ENCODE data around the gene RASL12. TPM values are rescaled to one million over a fixed set of nuclear protein-coding genes. Genes with fewer than 3 reads are reported as not detected.

The RASL12 gene
- total RNA-seq, 1 donor from 2014 or later, result 1.5 TPM

DNA sequence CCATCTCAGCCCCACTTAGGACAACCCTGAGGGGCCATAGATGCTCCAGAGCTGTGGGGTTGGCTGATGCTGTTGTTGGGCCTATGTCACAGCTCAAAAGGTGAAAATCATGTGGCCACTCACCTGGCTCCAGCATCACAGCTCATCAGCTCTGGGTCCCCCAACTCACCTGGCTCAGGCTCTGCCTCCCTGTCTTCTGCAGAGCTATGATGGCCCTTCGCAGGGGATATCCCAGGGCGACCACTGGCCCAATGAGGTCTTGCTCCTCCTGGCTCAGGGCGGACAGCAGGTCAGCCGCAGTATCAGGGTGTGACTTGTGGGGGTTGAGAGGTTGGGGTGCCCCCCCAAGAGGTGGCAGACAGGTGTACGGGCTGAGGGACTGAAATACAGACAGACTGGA, 31.5 kb upstream of the RASL12 start:
- H3K36me3 Mint-ChIP-seq (ENCODE audit: low read depth), result peaks cover 15% of the 10 kb centered on the region
- no peaks in the 10 kb centered on the region for H3K27me3 Mint-ChIP-seq (ENCODE audit: low read depth)
- H3K4me1 Mint-ChIP-seq, result peaks cover 5% of the 10 kb centered on the region
- no peaks in the 10 kb centered on the region for H3K9me3 Mint-ChIP-seq
- TF ChIP-seq, protein P1, sequence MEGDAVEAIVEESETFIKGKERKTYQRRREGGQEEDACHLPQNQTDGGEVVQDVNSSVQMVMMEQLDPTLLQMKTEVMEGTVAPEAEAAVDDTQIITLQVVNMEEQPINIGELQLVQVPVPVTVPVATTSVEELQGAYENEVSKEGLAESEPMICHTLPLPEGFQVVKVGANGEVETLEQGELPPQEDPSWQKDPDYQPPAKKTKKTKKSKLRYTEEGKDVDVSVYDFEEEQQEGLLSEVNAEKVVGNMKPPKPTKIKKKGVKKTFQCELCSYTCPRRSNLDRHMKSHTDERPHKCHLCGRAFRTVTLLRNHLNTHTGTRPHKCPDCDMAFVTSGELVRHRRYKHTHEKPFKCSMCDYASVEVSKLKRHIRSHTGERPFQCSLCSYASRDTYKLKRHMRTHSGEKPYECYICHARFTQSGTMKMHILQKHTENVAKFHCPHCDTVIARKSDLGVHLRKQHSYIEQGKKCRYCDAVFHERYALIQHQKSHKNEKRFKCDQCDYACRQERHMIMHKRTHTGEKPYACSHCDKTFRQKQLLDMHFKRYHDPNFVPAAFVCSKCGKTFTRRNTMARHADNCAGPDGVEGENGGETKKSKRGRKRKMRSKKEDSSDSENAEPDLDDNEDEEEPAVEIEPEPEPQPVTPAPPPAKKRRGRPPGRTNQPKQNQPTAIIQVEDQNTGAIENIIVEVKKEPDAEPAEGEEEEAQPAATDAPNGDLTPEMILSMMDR (conservative IDR thresholded peaks at IDR 0.05), result no peak
- no peak for DNase-seq (ENCODE audit: low read depth, low spot score)
- H3K27ac Mint-ChIP-seq (ENCODE audit: unreplicated experiment), result no peak overlapping the region
- H3K4me3 Mint-ChIP-seq, result no peak overlapping the region

DNA sequence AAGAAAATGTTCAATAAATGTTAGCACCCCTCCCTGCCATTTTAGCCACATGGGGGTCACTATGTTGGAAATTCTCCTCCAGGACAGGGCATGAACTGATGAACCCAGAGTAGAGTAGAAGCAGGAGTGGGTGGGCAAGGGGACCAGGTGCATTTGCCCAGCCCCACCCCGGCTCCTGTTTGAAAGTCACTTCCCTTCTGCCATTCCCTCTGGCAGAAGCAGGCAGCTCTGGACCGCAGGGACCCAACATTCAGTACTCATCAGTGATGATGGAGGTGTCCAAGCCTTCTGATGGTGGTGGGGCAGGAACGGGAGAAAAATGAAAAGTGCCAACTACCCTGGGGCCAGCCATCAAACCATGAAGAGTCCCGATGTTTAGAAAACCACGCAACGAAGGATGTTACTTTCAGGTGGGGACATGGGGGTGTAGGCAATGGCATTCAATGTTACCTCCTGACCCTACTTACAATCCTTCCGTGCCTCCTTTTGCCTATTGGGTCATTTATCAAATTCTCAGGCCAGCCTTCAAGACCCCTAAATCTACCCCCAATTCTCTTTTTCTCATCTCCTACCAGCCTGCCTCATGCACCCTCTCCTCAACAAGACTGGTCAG, 30.0 kb upstream of the RASL12 start:
- no peak for DNase-seq (ENCODE audit: low read depth, low spot score)
- Mint-ChIP-seq H3K36me3 (ENCODE audit: low read depth) (peaks cover 15% of the 10 kb centered on the region), H3K9me3 (no peaks in the 10 kb centered on the region), H3K27me3 (ENCODE audit: low read depth) (no peaks in the 10 kb centered on the region), H3K27ac (ENCODE audit: unreplicated experiment) (no peak overlapping the region), H3K4me1 (peaks cover 9% of the 10 kb centered on the region), H3K4me3 (no peak overlapping the region)
- TF ChIP-seq, protein P1 (conservative IDR thresholded peaks at IDR 0.05), result no peak

DNA sequence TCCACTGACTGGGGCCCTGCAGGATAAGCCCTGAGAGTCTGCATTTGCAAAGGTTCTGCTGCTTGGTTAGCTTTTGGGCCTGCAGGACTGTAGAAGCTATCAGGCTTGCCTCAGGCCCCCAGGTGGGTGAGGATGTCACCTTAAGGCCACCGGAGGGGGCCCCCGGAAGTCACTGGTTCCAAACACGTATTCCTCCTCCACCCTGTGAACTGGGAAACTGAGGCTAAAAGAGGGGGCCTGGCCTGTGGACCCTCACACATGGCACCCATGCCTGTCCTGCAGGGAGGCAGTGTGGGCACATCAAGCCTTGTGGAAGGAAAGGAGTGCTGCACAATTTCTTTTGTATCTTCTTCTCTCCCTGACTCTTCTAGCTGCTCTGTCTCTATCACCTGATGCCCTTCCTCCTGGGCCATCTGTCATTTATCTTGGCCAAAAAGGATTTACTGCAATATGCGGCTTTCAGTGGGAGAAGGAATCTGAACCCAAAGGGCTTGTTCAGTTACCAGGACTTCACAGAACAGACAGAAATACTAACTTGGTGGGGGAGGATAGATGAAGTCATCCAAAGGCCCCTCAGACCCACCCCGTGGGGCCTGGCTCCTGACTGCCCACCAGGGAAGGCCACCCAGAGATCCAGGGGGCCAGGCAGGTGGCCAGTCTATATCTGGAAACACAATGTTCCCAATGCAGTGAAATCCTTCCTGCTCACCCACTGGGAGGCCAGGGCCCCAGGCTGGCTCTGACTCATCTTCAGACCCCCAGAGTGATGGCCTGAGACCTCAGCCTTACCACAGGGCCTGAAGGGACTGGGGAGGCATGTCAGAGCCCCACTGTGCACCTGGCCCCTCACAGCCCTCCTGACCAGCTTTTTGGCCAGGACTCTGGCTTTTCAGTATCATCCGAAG, 28.9 kb upstream of the RASL12 start:
- Mint-ChIP-seq H3K36me3 (ENCODE audit: low read depth) (peaks cover 15% of the 10 kb centered on the region), H3K4me1 (peaks cover 8% of the 10 kb centered on the region), H3K27me3 (ENCODE audit: low read depth) (no peaks in the 10 kb centered on the region), H3K4me3 (no peak overlapping the region), H3K9me3 (no peaks in the 10 kb centered on the region), H3K27ac (ENCODE audit: unreplicated experiment) (no peak overlapping the region)
- TF ChIP-seq, protein P1 (conservative IDR thresholded peaks at IDR 0.05), result no peak
- no peak for DNase-seq (ENCODE audit: low read depth, low spot score)

DNA sequence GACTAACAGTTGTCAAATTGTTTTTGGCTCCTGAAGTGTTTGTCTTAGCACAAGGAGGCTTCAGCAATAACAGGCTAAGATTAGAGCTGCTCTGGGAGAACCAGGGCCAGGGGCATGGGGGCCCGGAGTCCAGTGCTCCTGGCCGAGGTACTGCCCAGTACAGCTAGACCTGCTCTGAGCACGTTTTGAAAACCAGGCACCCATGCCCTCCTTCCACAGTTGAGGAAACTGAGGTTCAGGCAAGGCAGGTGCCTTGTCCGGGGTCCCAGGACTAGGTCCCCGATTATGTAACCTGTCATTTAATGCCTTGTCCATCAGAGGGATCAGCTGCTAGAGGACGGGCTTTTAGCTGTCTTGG, 27.9 kb upstream of the RASL12 start:
- DNase-seq (ENCODE audit: low read depth, low spot score), result no peak
- peaks cover 11% of the 10 kb centered on the region for H3K36me3 Mint-ChIP-seq (ENCODE audit: low read depth)
- no peaks in the 10 kb centered on the region for H3K27me3 Mint-ChIP-seq (ENCODE audit: low read depth)
- H3K9me3 Mint-ChIP-seq, result no peaks in the 10 kb centered on the region
- no peak overlapping the region for H3K27ac Mint-ChIP-seq (ENCODE audit: unreplicated experiment)
- TF ChIP-seq, protein P1 (conservative IDR thresholded peaks at IDR 0.05), result no peak
- H3K4me3 Mint-ChIP-seq, result no peak overlapping the region
- H3K4me1 Mint-ChIP-seq, result peaks cover 3% of the 10 kb centered on the region

DNA sequence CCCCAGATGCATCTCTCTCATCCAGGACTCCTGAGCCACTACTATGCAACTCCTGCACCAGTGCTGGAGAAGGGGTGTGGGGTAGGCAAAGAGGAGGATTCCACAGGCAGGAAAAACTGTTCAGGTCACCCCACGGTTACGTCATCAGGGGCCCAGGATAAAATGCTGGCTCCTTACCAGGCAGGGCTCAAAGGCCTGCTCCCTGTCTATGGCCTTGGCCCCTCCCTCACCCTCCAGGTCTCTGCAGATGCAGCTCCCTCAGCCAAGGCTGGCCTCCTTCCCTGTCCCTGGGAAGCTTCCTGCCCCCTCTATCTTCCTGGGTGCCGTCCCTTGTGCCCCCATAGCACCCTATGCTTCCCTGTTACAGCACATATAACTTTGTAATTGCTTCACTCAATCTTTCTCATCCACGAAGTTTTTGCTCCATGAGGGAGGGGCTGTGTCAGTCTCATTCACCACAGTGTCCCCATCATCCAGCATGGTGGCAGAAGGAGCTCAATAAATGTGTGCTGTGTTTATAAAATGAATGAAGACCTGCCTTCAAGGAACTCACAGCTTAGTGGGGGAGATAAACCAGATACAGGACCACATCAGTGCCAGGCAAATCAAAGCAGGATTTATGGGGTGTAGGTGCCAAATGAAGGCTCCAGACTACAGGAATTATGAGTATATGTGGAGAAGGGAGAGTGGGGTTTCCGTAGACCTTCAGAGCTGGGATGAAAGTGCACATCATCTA, 27.4 kb upstream of the RASL12 start:
- Mint-ChIP-seq H3K36me3 (ENCODE audit: low read depth) (peaks cover 11% of the 10 kb centered on the region), H3K4me3 (no peak overlapping the region), H3K27ac (ENCODE audit: unreplicated experiment) (no peak overlapping the region)

More for the DNA sequence above, 27.4 kb upstream of the RASL12 start:
- Mint-ChIP-seq H3K4me1 (peaks cover 3% of the 10 kb centered on the region), H3K27me3 (ENCODE audit: low read depth) (no peaks in the 10 kb centered on the region), H3K9me3 (no peaks in the 10 kb centered on the region)
- TF ChIP-seq, protein P1 (conservative IDR thresholded peaks at IDR 0.05), result no peak
- no peak for DNase-seq (ENCODE audit: low read depth, low spot score)

Data from neural crest cell (in vitro differentiated cells).